HepG2 (cell line): Measurements from ENCODE around the gene THY1. TPM values are rescaled to one million over a fixed set of nuclear protein-coding genes. Genes with fewer than 3 reads are reported as not detected.

Source experiments
- ARNTL ChIP-seq: sonication (generic); formaldehyde crosslinking; IDR thresholded peaks from 2 replicates; pipeline ENCODE4 v1.4.0; 2020; ENCODE audit warnings: mild to moderate bottlenecking, missing genetic modification reagents
- ATF1 ChIP-seq: IDR thresholded peaks from 2 replicates; pipeline ENCODE4 v1.6.1; 2016; ENCODE audit warnings: mild to moderate bottlenecking, control low read depth
- CBFB ChIP-seq: sonication (generic); formaldehyde crosslinking; IDR thresholded peaks from 2 replicates; pipeline ENCODE4 v1.4.0; 2020; ENCODE audit warnings: missing genetic modification reagents
- FLYWCH1 ChIP-seq: sonication (generic); formaldehyde crosslinking; IDR thresholded peaks from 2 replicates; pipeline ENCODE4 v1.8.1; 2023; ENCODE audit warnings: mild to moderate bottlenecking, missing genetic modification reagents
- HDAC1 ChIP-seq: sonication (generic); formaldehyde crosslinking; IDR thresholded peaks from 2 replicates; pipeline ENCODE4 v1.5.1; 2020; ENCODE audit warnings: mild to moderate bottlenecking, missing genetic modification reagents
- HOXA3 ChIP-seq: sonication (generic); formaldehyde crosslinking; IDR thresholded peaks from 2 replicates; pipeline ENCODE4 v1.5.0; 2020; ENCODE audit warnings: missing genetic modification reagents
- JUNB ChIP-seq: sonication (generic); formaldehyde crosslinking; IDR thresholded peaks from 2 replicates; pipeline ENCODE4 v1.8.0; 2022; ENCODE audit warnings: missing genetic modification reagents, mild to moderate bottlenecking, borderline replicate concordance
- KDM5A ChIP-seq: fragments of 200-600 bp; sonication (generic); IDR thresholded peaks from 2 replicates; pipeline ENCODE4 v1.7.0; 2018; ENCODE audit warnings: antibody characterized with exemption, mild to moderate bottlenecking, low read length, borderline replicate concordance
- KDM5B ChIP-seq: sonication (generic); formaldehyde crosslinking; IDR thresholded peaks from 2 replicates; pipeline ENCODE4 v1.4.0; 2020; ENCODE audit warnings: missing genetic modification reagents, mild to moderate bottlenecking, borderline replicate concordance
- MTA1 ChIP-seq: sonication (generic); formaldehyde crosslinking; IDR thresholded peaks from 2 replicates; pipeline ENCODE4 v1.4.0; 2020; ENCODE audit warnings: missing genetic modification reagents, mild to moderate bottlenecking, borderline replicate concordance
- NCOA1 ChIP-seq: sonication (generic); formaldehyde crosslinking; IDR thresholded peaks from 2 replicates; pipeline ENCODE4 v1.9.0; 2021; ENCODE audit warnings: missing genetic modification reagents
- NFIB ChIP-seq: sonication (generic); formaldehyde crosslinking; IDR thresholded peaks from 2 replicates; pipeline ENCODE4 v1.9.0; 2021; ENCODE audit warnings: missing genetic modification reagents, mild to moderate bottlenecking, borderline replicate concordance
- NR1H2 ChIP-seq: sonication (generic); formaldehyde crosslinking; IDR thresholded peaks from 2 replicates; pipeline ENCODE4 v1.8.1; 2022; ENCODE audit warnings: low read depth, missing genetic modification reagents, borderline replicate concordance
- PHF21A ChIP-seq: sonication (generic); formaldehyde crosslinking; IDR thresholded peaks from 2 replicates; pipeline ENCODE4 v1.5.0; 2020; ENCODE audit warnings: mild to moderate bottlenecking, missing genetic modification reagents
- PRDM4 ChIP-seq: sonication (generic); formaldehyde crosslinking; IDR thresholded peaks from 2 replicates; pipeline ENCODE4 v1.9.0; 2021; ENCODE audit warnings: missing genetic modification reagents, borderline replicate concordance
- RAD21 ChIP-seq: fragments of 450-650 bp; formaldehyde crosslinking; IDR thresholded peaks from 2 replicates; pipeline ENCODE4 v1.5.0; 2020; ENCODE audit warnings: mild to moderate bottlenecking
- REXO4 ChIP-seq: sonication (generic); formaldehyde crosslinking; IDR thresholded peaks from 2 replicates; pipeline ENCODE4 v1.8.0; 2022; ENCODE audit warnings: missing genetic modification reagents, mild to moderate bottlenecking, borderline replicate concordance
- SATB2 ChIP-seq: sonication (generic); formaldehyde crosslinking; IDR thresholded peaks from 2 replicates; pipeline ENCODE4 v1.5.0; 2020; ENCODE audit warnings: missing genetic modification reagents
- SP140L ChIP-seq: sonication (generic); formaldehyde crosslinking; IDR thresholded peaks from 2 replicates; pipeline ENCODE4 v1.4.0; 2020; ENCODE audit warnings: missing genetic modification reagents, borderline replicate concordance
- TEAD3 ChIP-seq: optimal IDR thresholded peaks from 2 replicates; pipeline ENCODE3; 2016; ENCODE audit warnings: borderline replicate concordance
- ZMAT5 ChIP-seq: sonication (generic); formaldehyde crosslinking; IDR thresholded peaks from 2 replicates; pipeline ENCODE4 v1.5.0; 2020; ENCODE audit warnings: mild to moderate bottlenecking, low read depth, missing genetic modification reagents, borderline replicate concordance
- ZNF264 ChIP-seq: sonication (generic); formaldehyde crosslinking; IDR thresholded peaks from 2 replicates; pipeline ENCODE4 v1.4.0; 2020; ENCODE audit warnings: missing genetic modification reagents
- ZNF383 ChIP-seq: sonication (generic); formaldehyde crosslinking; IDR thresholded peaks from 2 replicates; pipeline ENCODE4 v1.4.0; 2020; ENCODE audit warnings: missing genetic modification reagents, mild to moderate bottlenecking, borderline replicate concordance
- ZNF672 ChIP-seq: sonication (generic); formaldehyde crosslinking; IDR thresholded peaks from 2 replicates; pipeline ENCODE4 v1.8.1; 2022; ENCODE audit warnings: missing genetic modification reagents
- ZNF770 ChIP-seq: sonication (generic); formaldehyde crosslinking; IDR thresholded peaks from 2 replicates; pipeline ENCODE4 v1.5.0; 2020; ENCODE audit warnings: mild to moderate bottlenecking, missing genetic modification reagents
- ZNF772 ChIP-seq: sonication (generic); formaldehyde crosslinking; IDR thresholded peaks from 2 replicates; pipeline ENCODE4 v1.5.0; 2020; ENCODE audit warnings: mild to moderate bottlenecking, missing genetic modification reagents
- ZNF790 ChIP-seq: sonication (generic); formaldehyde crosslinking; IDR thresholded peaks from 2 replicates; pipeline ENCODE4 v1.8.0; 2022; ENCODE audit warnings: missing genetic modification reagents, mild to moderate bottlenecking, borderline replicate concordance
- ZSCAN31 ChIP-seq: sonication (generic); formaldehyde crosslinking; IDR thresholded peaks from 2 replicates; pipeline ENCODE4 v1.5.0; 2020; ENCODE audit warnings: low read depth, mild to moderate bottlenecking, missing genetic modification reagents
- polyA plus RNA-seq, 8 experiments: library from polyadenylated mRNA; depleted of rRNA in 3 of 8; stranded (reverse) in 7 of 8; unstranded in 1 of 8; fragments of >200 nt; fragmentation: Illumina TruSeq in 4 of 8; extraction: Trizol in 4 of 8; gene quantifications; 2 replicates each; pipeline versions ENCODE4 v1.2.1 to v1.2.3, GENCODE V29; 2011 to 2016; ENCODE audit warnings: low read depth in 4 of 8, missing spikeins in 1 of 8, mixed read lengths in 1 of 8; ENCODE audit not compliant: insufficient read depth in 1 of 8
- total RNA-seq, 5 experiments: library from RNA; depleted of rRNA; stranded (reverse); fragments of >200 nt; fragmentation: Illumina TruSeq; extraction: Trizol; gene quantifications; 2 replicates each; pipeline ENCODE4 v1.2.3, GENCODE V29; 2016; ENCODE audit warnings: low read depth in 1 of 5

Gene THY1
- total and polyA plus RNA-seq, 2 of the 13 experiments (the other 11 are each of a cell fraction or from before 2014, with no cell fraction given), result not detected

GRCh38 chr11:119376197-119376847, 46.6 kb downstream of the THY1 start (continued):
- TF ChIP-seq ZNF264, result no peak; the same call in 1 of the 2 replicates
- no peak for TF ChIP-seq ZNF383 (CRISPR knock-in tag)
- no peak for TF ChIP-seq SP140L (CRISPR knock-in tag)
- TF ChIP-seq NR1H2 (CRISPR knock-in tag), result no peak
- TF ChIP-seq MTA1 (CRISPR knock-in tag), result peak; percentile 70; the same call in 1 of the 2 replicates
- TF ChIP-seq KDM5A, result no peak
- TF ChIP-seq ZSCAN31 (CRISPR knock-in tag), result peak; percentile 82
- TF ChIP-seq JUNB (CRISPR knock-in tag), result no peak
- no peak for TF ChIP-seq ATF1 (CRISPR knock-in tag)
- no peak for TF ChIP-seq NFIB (CRISPR knock-in tag)
- peak; percentile 39; the same call in 1 of the 2 replicates for TF ChIP-seq ZNF672 (CRISPR knock-in tag)
- no peak for TF ChIP-seq ZNF790
- no peak for TF ChIP-seq REXO4
- no peak; the same call in 1 of the 2 replicates for TF ChIP-seq PHF21A
- TF ChIP-seq ZNF770 (CRISPR knock-in tag), result no peak
- peak; percentile 91 for TF ChIP-seq HDAC1
- TF ChIP-seq RAD21 (CRISPR knock-in tag), result no peak
- peak; percentile 89; the same call in 1 of the 2 replicates for TF ChIP-seq ARNTL (CRISPR knock-in tag)
- no peak for TF ChIP-seq FLYWCH1 (CRISPR knock-in tag)
- no peak; the same call in 1 of the 2 replicates for TF ChIP-seq CBFB (CRISPR knock-in tag)
- peak; percentile 50 for TF ChIP-seq TEAD3
- no peak for TF ChIP-seq SATB2
- TF ChIP-seq ZMAT5, result no peak
- TF ChIP-seq KDM5B (CRISPR knock-in tag), result 0 out of 2 replicates have a peak, but pooled peaks have one; percentile 26
- no peak for TF ChIP-seq PRDM4 (CRISPR knock-in tag)
- TF ChIP-seq ZNF772 (CRISPR knock-in tag), result 0 out of 2 replicates have a peak, but pooled peaks have one; percentile 36
- TF ChIP-seq NCOA1 (CRISPR knock-in tag), result no peak
- TF ChIP-seq HOXA3, result peak; percentile 84
